ENCODE measurements around the gene COQ7.

COQ7 gene

GRCh38 chr16:19067349-19068236 lies at the start of gene COQ7:
Gene COQ7 (plus strand): TSS chr16:19067614. CDS start chr16:19067665, 51 bp downstream.
- peak; percentile 92 for DNase-seq

- DNase-seq: no peak
These were observed 46.7 kb upstream of the COQ7 start for GRCh38 chr16:19020689-19021088.

GRCh38 chr16:19021747-19022146 lies 45.7 kb upstream of the COQ7 start:
- DNase-seq: no peak

- no peak for DNase-seq
These were observed 40.0 kb upstream of the COQ7 start for GRCh38 chr16:19027416-19027815.

- no peak for DNase-seq
These were observed 37.4 kb upstream of the COQ7 start for GRCh38 chr16:19029980-19030379.

- DNase-seq: no peak
These were observed 35.7 kb upstream of the COQ7 start for GRCh38 chr16:19031738-19032137.

GRCh38 chr16:19033761-19034160 lies 33.7 kb upstream of the COQ7 start:
- no peak for DNase-seq

GRCh38 chr16:19040400-19040799 lies 27.0 kb upstream of the COQ7 start:
- no peak for DNase-seq

GRCh38 chr16:19044769-19045168 lies 22.6 kb upstream of the COQ7 start:
- no peak for DNase-seq

- no peak for DNase-seq
These were observed 21.4 kb upstream of the COQ7 start for GRCh38 chr16:19046062-19046461.

- no peak for DNase-seq
These were observed 4.7 kb upstream of the COQ7 start for GRCh38 chr16:19062706-19063105.

- no peak for DNase-seq
These were observed 446 bp upstream of the COQ7 start for GRCh38 chr16:19066988-19067348.

GRCh38 chr16:19068237-19068815 lies 912 bp downstream of the COQ7 start:
- DNase-seq: no peak

- peak; percentile 1 for DNase-seq
These were observed 4.7 kb downstream of the COQ7 start for GRCh38 chr16:19071811-19072777.

- no peak for DNase-seq
These were observed 5.9 kb downstream of the COQ7 start for GRCh38 chr16:19073344-19073743.

- DNase-seq: no peak
These were observed 6.4 kb downstream of the COQ7 start for GRCh38 chr16:19073863-19074262.

GRCh38 chr16:19075511-19075910 lies 8.1 kb downstream of the COQ7 start:
- no peak for DNase-seq

- DNase-seq: no peak
These were observed 10.5 kb downstream of the COQ7 start for GRCh38 chr16:19077879-19078278.

- no peak for DNase-seq
These were observed 16.3 kb downstream of the COQ7 start for GRCh38 chr16:19083670-19084069.

GRCh38 chr16:19084139-19084538 lies 16.7 kb downstream of the COQ7 start:
- DNase-seq: no peak

- no peak for DNase-seq
These were observed 17.5 kb downstream of the COQ7 start for GRCh38 chr16:19084879-19085278.

GRCh38 chr16:19085679-19086200 lies 18.3 kb downstream of the COQ7 start:
- no peak for DNase-seq
